Loucy (cell line): Measurements from ENCODE around the gene SLC30A2.

Source experiments
- CTCF ChIP-seq: fragments of 200-600 bp; sonication (generic); conservative IDR thresholded peaks from 2 replicates; pipeline ENCODE4 v1.5.1; 2014; ENCODE audit warnings: mild to moderate bottlenecking, antibody characterized with exemption, low read length
- EZH2phosphoT487 ChIP-seq: fragments of 200-600 bp; IDR thresholded peaks from 2 replicates; pipeline ENCODE4 v1.6.1; 2018; ENCODE audit warnings: antibody characterized with exemption, mild to moderate bottlenecking, moderate library complexity, borderline replicate concordance

GRCh38 chr1:26037904-26038303 is 8.0 kb downstream of the SLC30A2 start:
- TF ChIP-seq CTCF: no peak
- TF ChIP-seq EZH2phosphoT487: no peak
